SU-DHL-6 (cell line): ENCODE measurements around the gene DHRS1.
"Not testable (repeated sequence)": the region's sequence is repeated elsewhere in the genome, so short reads cannot be mapped to it uniquely, and the experiment has no call there.

Source experiments
- H2AFZ ChIP-seq: fragments of 200-600 bp; sonication (generic); 2 replicates; pipeline ENCODE4 v1.6.1; 2014; ENCODE audit warnings: low read depth, mild to moderate bottlenecking, moderate library complexity, mixed read lengths, antibody characterized with exemption, low read length; ENCODE audit not compliant: severe bottlenecking
- H3F3A ChIP-seq: fragments of 200-600 bp; shearing (Covaris generic); 2 replicates; pipeline ENCODE4 v1.6.0; 2016; ENCODE audit warnings: antibody characterized with exemption, mild to moderate bottlenecking; ENCODE audit not compliant: insufficient read depth
- H3K27ac ChIP-seq: fragments of 200-600 bp; sonication (generic); 2 replicates; pipeline ENCODE4 v1.5.1; 2016; ENCODE audit warnings: low read depth, mild to moderate bottlenecking, low read length, moderate library complexity, mixed read lengths
- H3K27me3 ChIP-seq: fragments of 200-600 bp; sonication (generic), shearing (Covaris generic); 2 replicates; pipeline ENCODE4 v1.6.0; 2014; ENCODE audit warnings: mild to moderate bottlenecking, low read length
- H3K36me3 ChIP-seq: fragments of 200-600 bp; sonication (generic); 2 replicates; pipeline ENCODE4 v1.6.1; 2014; ENCODE audit warnings: mild to moderate bottlenecking, low read length, mixed read lengths
- H3K4me2 ChIP-seq: fragments of 300-600, 200-600 bp; shearing (Covaris generic), sonication (generic); 2 replicates; pipeline ENCODE4 v1.6.0; 2014; ENCODE audit warnings: low read length, low read depth, mild to moderate bottlenecking; ENCODE audit not compliant: poor library complexity, severe bottlenecking
- H3K4me3 ChIP-seq: fragments of 200-600 bp; sonication (generic); 2 replicates; pipeline ENCODE4 v1.5.1; 2014; ENCODE audit warnings: antibody characterized with exemption, low read length, mild to moderate bottlenecking, mixed read lengths; ENCODE audit not compliant: insufficient read depth, poor library complexity, severe bottlenecking
- H3K79me2 ChIP-seq: fragments of 200-600 bp; sonication (generic); 2 replicates; pipeline ENCODE4 v1.6.1; 2014; ENCODE audit warnings: mild to moderate bottlenecking, low read length, moderate library complexity; ENCODE audit not compliant: insufficient read depth
- H3K9ac ChIP-seq: fragments of 200-600 bp; sonication (generic); 2 replicates; pipeline ENCODE4 v1.7.0; 2014; ENCODE audit warnings: mild to moderate bottlenecking, low read length
- H3K9me2 ChIP-seq: fragments of 200-600 bp; sonication (generic); replicated peaks from 2 replicates; pipeline ENCODE4 v1.6.1; 2014; ENCODE audit warnings: low read length; ENCODE audit not compliant: insufficient read depth
- H3K9me3 ChIP-seq: fragments of 200-600 bp; sonication (generic); 2 replicates; pipeline ENCODE4 v1.6.1; 2014; ENCODE audit warnings: low read length, mixed read lengths; ENCODE audit not compliant: insufficient read depth
- H4K20me1 ChIP-seq: fragments of 200-600 bp; sonication (generic); 2 replicates; pipeline ENCODE4 v1.6.1; 2014; ENCODE audit warnings: low read depth, mild to moderate bottlenecking, antibody characterized with exemption, low read length, moderate library complexity, mixed read lengths
- CTCF ChIP-seq: fragments of 200-600 bp; sonication (generic); IDR thresholded peaks from one replicate; pipeline ENCODE4 v1.5.1; 2017; ENCODE audit warnings: antibody characterized with exemption, mild to moderate bottlenecking, low read length, moderate library complexity; ENCODE audit not compliant: insufficient read depth, poor library complexity, severe bottlenecking
- EZH2phosphoT487 ChIP-seq: fragments of 200-600 bp; sonication (generic), shearing (Covaris generic); conservative IDR thresholded peaks from 2 replicates; pipeline ENCODE4 v1.6.1; 2018; ENCODE audit warnings: mild to moderate bottlenecking, antibody characterized with exemption, low read length, moderate library complexity, mixed read lengths

Gene DHRS1

GRCh38 chr14:24329736-24330135 is 30.2 kb upstream of the DHRS1 start:
- no peak overlapping the region for H3K27ac ChIP-seq
- no peak overlapping the region for H3K4me2 ChIP-seq
- no peak overlapping the region for H3K9ac ChIP-seq
- no peaks in the 10 kb centered on the region for H3K9me2 ChIP-seq
- no peaks in the 10 kb centered on the region for H3K36me3 ChIP-seq
- no peak overlapping the region for H2AFZ ChIP-seq
- no peaks in the 10 kb centered on the region for H3K27me3 ChIP-seq
- no peaks in the 10 kb centered on the region for H4K20me1 ChIP-seq
- no peaks in the 10 kb centered on the region for H3K9me3 ChIP-seq
- TF ChIP-seq EZH2phosphoT487 (no peak), CTCF (no peak)
- H3K4me3 ChIP-seq, result no peak overlapping the region
- H3K79me2 ChIP-seq, result no peaks in the 10 kb centered on the region
- H3F3A ChIP-seq, result no peaks in the 10 kb centered on the region

GRCh38 chr14:24329073-24329663 is 29.6 kb upstream of the DHRS1 start:
- no peak overlapping the region for H3K9ac ChIP-seq
- H3K9me3 ChIP-seq, result no peaks in the 10 kb centered on the region
- H3K27ac ChIP-seq, result no peak overlapping the region
- no peaks in the 10 kb centered on the region for H4K20me1 ChIP-seq
- H3K4me3 ChIP-seq, result no peak overlapping the region
- H2AFZ ChIP-seq, result no peak overlapping the region
- TF ChIP-seq CTCF (no peak), EZH2phosphoT487 (no peak)
- no peaks in the 10 kb centered on the region for H3F3A ChIP-seq
- no peaks in the 10 kb centered on the region for H3K79me2 ChIP-seq
- no peaks in the 10 kb centered on the region for H3K36me3 ChIP-seq
- no peaks in the 10 kb centered on the region for H3K27me3 ChIP-seq
- no peak overlapping the region for H3K4me2 ChIP-seq
- no peaks in the 10 kb centered on the region for H3K9me2 ChIP-seq

GRCh38 chr14:24327914-24328313 is 28.3 kb upstream of the DHRS1 start:
- H3K27me3 ChIP-seq, H3F3A ChIP-seq, H3K9ac ChIP-seq, H3K4me2 ChIP-seq, H3K9me2 ChIP-seq, H4K20me1 ChIP-seq, H2AFZ ChIP-seq, H3K79me2 ChIP-seq, H3K4me3 ChIP-seq, H3K9me3 ChIP-seq, H3K27ac ChIP-seq, H3K36me3 ChIP-seq: not testable (repeated sequence)
- TF ChIP-seq CTCF, result peak; percentile 19
